Measurements from ENCODE around the gene APBB2.
"Not testable (repeated sequence)": the region's sequence is repeated elsewhere in the genome, so short reads cannot be mapped to it uniquely, and the experiment has no call there.

Gene APBB2

GRCh38 chr4:41155194-41155830, 59.0 kb downstream of the APBB2 start:
- DNase-seq = no peak

GRCh38 chr4:41154814-41155177, 59.5 kb downstream of the APBB2 start:
- no peak for DNase-seq

- no peak for DNase-seq
Measured at GRCh38 chr4:41154010-41154813, 60.1 kb downstream of the APBB2 start.

- no peak for DNase-seq
Measured at GRCh38 chr4:41150401-41150800, 63.9 kb downstream of the APBB2 start.

- not testable (repeated sequence) for DNase-seq
Measured at GRCh38 chr4:41149568-41149967, 64.8 kb downstream of the APBB2 start.

DNA sequence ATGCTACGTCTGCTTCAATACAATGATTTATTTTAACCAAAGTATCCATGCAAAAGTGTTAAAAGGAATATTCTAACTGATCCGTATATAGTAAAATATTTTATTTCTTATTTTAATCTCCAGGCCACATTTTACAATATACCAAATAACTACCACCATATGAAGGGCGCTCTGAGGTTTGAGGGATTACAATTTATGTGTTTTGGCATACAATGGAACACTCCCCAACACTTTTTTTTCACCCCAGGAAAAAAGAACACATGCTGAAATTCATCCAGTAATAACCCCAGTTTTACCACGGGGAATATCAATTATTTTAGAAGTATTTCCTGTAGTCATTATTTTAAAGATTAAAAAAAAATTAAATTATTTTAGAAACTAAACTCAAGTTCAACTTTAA, 65.4 kb downstream of the APBB2 start:
- no peak for DNase-seq

GRCh38 chr4:41148292-41148691, 66.0 kb downstream of the APBB2 start:
- no peak for DNase-seq

GRCh38 chr4:41147570-41147969, 66.8 kb downstream of the APBB2 start:
- not testable (repeated sequence) for DNase-seq

GRCh38 chr4:41146716-41147506, 67.4 kb downstream of the APBB2 start:
- no peak for DNase-seq

GRCh38 chr4:41146196-41146595, 68.1 kb downstream of the APBB2 start:
- no peak for DNase-seq

DNA sequence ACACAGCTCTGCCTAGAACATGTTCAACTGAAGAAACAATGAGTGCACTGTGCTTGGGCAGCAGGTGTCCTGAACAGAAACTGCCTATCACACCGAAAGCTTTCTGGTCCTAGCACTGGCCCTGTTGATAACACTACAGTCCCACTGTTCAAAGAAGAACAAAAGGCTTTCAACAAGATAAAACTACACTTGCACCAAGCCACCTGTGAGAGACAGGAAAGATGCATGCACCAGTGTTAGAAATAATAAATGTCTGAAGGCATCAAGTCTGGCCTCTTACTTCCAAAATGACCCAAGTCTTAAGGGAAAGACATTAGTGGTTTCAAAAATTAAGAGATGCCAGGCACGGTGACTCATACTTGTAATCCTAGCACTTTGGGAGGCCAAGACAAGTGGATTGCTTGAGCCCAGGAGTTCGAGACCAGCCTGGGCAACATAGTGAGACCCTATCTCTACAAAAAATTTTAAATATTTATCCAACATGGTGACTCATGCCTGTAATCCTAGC, 68.7 kb downstream of the APBB2 start:
- DNase-seq = no peak

DNA sequence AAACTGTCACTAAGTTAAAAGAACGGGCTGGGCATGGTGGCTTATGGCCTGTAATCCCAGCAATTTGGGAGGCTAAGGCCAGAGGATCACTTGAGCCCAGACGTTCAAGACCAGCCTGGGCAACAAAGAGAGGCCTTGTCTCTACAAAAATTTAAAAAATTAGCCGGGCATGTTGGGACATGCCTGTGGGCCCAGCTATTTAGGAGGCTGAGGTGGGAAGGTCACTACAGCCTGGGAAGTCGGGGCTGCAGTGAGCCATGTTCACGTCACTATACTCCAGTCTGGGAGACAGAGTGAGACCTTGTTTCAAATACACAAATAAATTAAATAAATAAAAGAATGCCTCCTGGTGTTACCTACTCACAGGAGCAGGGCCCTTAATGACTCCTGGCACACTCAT, 69.5 kb downstream of the APBB2 start:
- DNase-seq = no peak

- DNase-seq = no peak
Measured at GRCh38 chr4:41144040-41144379, 70.3 kb downstream of the APBB2 start.

GRCh38 chr4:41143311-41144039, 70.9 kb downstream of the APBB2 start:
- no peak for DNase-seq

GRCh38 chr4:41142376-41143310, 71.7 kb downstream of the APBB2 start:
- DNase-seq = no peak

DNA sequence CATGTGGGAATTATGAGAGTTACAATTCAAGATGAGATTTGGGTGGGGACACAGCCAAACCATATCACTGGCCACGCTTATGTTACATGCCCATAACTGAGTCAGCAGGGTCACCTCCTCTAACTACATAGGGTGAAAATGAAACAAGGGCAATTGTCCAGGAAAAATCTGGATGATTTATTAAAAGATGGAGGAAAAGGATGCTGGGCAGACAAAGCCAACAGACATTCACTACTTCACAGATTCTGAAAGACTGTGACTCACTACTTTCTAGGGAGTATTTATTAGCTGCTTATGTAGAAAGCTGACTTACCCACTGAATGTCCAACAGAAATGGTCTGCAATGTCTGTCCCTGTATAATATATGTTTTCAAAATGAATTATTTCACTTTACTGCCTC, 72.4 kb downstream of the APBB2 start:
- no peak for DNase-seq

GRCh38 chr4:41140410-41140809, 73.9 kb downstream of the APBB2 start:
- peak in 1 of 2 experiments; percentile 49 for DNase-seq

DNA sequence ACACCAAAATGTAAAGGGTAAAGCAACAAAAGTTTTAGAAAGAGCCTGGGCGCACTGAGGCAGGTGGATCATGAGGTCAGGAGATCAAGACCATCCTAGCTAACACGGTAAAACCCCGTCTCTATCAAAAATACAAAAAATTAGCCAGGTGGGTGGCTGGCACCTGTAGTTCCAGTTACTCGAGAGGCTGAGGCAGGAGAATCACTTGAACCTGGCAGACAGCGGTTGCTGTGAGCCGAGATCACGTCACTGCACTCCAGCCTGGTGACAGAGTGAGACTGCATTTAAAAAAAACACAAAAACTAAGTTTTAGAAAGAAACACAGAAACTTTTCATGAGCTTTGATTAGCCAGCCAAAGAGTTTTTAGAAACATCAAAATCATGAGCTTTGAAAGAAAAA, 76.5 kb downstream of the APBB2 start:
- no peak for DNase-seq

DNA sequence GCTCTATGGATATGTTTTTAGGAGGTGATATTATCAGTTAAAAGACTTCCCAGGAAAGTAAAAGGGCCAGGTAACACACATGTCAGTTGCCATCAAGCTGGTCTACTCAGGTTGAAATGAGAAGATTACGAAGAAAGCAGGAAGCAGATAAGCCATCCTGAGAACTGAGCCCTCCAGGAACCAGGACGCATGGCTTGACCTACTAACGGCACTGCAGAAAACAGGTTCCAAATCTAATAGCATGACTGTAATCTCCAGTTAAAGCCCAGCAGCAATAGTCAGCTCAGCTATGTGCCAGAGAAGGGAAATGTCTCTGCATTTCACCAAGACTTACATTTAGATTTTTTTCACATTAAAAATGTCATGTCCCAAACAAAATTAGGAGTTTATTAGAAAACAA, 77.9 kb downstream of the APBB2 start:
- DNase-seq = no peak

DNA sequence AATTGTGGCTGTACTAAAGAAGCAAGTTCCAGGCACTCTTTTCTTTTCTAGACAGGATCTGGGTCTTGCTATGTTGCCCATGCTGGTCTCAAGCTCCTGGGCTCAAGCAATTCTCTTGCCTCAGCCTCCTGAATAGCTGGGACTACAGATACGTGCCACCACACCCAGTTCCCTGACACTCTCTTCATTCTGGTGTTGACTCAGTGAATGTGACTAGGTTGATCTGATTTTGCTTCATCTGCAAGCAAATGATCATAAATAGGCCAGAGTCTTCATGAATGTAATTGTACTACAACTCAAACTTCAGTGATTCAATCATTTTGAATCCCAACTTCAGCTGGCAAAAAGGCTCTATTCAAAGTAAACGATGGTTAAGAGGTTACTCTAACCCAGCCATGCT, 78.5 kb downstream of the APBB2 start:
- DNase-seq = no peak

GRCh38 chr4:41134581-41134980, 79.8 kb downstream of the APBB2 start:
- no peak for DNase-seq

DNA sequence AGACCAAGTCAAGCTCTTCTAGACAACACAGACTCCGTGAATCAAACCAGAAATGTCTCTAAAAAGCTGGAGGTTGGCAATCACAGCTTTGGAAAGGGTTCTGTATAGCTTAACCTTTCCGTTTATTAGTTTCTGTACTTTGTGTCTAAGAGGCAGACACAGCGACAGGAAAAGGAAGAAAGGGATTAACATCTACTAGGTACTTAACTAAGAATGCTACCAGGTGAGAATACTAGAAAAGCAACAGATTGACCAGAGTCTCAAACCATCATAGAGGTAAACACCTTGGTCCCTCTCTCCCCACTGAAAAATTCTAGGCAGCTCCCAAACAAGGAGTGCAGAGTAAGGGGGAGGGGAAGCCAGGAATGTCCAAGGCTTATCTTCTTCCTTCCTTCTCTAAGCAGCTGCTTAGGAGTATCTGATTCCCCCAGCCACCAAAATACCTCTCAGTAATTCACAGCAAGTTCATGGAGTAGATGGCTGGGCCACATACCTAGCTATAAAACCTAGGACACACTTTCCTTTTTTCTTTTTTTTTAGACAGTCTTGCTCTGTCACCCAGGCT, 80.8 kb downstream of the APBB2 start:
- no peak for DNase-seq
